ENCODE data around the gene ANXA5. TPM values are rescaled to one million over a fixed set of nuclear protein-coding genes. Genes with fewer than 3 reads are reported as not detected.

ANXA5 gene
- total RNA-seq, 2 donors from 2014 or later = 186 to 197 TPM

DNA sequence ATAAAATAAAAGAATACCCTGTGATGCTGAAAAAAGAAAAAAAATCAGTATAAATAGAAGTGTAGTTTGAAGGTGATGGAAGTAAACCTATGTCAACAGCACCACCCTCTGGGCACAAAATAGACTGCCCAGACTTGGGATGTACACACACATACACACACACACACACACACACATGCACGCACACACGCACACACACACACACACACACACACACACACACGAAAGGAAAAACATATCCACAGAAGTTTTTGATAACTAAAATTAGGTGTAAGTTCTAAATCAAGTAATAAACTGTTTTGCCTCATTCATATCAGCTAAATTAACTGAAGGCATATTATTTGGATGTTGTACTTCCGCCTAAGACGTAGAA, 40.5 kb downstream of the ANXA5 start:
- H3K4me1 ChIP-seq = peaks cover 0 to 8% of the 10 kb centered on the region in 2 donors
- no peak overlapping the region for H3K4me3 ChIP-seq
- no peak for DNase-seq (ENCODE audit: low spot score)
- H3K27me3 ChIP-seq = no peaks in the 10 kb centered on the region
- H3K27ac ChIP-seq = no peak overlapping the region
- H3K9me3 ChIP-seq = no peaks in the 10 kb centered on the region
- TF ChIP-seq, protein P1, sequence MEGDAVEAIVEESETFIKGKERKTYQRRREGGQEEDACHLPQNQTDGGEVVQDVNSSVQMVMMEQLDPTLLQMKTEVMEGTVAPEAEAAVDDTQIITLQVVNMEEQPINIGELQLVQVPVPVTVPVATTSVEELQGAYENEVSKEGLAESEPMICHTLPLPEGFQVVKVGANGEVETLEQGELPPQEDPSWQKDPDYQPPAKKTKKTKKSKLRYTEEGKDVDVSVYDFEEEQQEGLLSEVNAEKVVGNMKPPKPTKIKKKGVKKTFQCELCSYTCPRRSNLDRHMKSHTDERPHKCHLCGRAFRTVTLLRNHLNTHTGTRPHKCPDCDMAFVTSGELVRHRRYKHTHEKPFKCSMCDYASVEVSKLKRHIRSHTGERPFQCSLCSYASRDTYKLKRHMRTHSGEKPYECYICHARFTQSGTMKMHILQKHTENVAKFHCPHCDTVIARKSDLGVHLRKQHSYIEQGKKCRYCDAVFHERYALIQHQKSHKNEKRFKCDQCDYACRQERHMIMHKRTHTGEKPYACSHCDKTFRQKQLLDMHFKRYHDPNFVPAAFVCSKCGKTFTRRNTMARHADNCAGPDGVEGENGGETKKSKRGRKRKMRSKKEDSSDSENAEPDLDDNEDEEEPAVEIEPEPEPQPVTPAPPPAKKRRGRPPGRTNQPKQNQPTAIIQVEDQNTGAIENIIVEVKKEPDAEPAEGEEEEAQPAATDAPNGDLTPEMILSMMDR (IDR thresholded peaks at IDR 0.05) = peak in 1 of 2 donors; percentile 48
- H3K36me3 ChIP-seq = no peaks in the 10 kb centered on the region

DNA sequence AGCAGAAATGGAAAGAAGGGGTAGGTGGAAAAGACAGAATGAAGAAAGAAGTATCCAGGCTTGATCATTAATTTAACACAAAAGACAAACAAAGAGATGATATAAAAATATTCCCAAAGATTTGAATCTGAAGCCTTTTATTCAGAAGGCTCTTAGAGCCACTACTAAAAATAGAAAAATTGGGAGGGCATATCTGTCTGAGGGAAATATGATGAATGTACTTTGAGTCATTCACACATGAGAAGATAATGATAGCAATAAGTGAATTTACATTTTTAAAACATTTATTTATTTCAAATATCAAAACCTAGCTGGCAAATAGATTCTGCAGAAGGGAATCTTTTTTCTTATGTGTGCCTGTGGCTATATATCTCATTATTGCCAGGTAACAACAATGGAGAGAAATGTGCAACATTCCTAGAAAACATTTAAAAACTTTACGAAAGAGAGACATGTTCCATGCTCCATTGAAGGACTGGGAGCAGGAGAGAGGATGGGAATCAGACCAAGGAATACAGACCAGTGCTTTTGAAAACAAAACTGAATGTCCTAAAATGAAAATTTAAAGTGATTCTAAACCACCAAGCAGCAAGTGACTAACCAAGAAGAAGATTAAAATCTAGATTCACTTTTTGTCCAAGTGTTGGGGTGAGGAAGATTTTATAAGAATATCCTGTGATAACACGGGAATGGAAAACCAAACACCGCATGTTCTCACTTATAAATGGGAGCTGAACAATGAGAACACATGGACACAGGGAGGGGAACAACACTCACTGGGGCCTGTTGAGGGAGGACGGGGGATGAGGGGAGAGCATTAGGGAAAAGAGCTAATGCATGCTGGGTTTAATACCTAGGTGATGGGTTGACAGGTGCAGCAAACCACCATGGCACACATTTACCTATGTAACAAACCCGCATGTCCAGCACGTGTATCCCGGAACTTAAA, 41.2 kb downstream of the ANXA5 start:
- Histone ChIP-seq H3K4me3 (no peak overlapping the region), H3K27me3 (no peaks in the 10 kb centered on the region), H3K4me1 (peaks cover 0 to 8% of the 10 kb centered on the region in 2 donors), H3K36me3 (no peaks in the 10 kb centered on the region), H3K9me3 (no peaks in the 10 kb centered on the region), H3K27ac (no peak overlapping the region)
- DNase-seq (ENCODE audit: low spot score) = no peak
- TF ChIP-seq, protein P1 (IDR thresholded peaks at IDR 0.05) = no peak

DNA sequence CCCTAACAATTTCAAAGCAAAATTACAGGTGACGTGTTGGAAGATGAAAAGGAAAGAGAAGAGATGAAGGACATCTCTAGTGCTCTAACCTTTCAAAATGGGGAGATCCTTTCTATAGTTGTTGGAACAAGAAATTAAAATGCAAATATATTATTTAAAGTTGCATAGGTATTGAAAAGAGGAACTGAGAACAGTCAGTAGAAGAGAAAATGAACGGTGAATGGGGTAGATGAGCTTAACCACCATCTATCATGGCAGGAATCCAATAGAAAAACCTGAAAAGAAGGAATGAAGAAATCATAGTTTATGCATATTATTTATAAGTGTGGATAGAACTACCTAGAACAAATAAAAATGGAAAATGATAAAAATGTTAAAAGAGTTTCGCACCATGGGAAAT, 42.0 kb downstream of the ANXA5 start:
- Histone ChIP-seq H3K4me3 (no peak overlapping the region), H3K4me1 (peaks cover 0 to 8% of the 10 kb centered on the region in 2 donors), H3K27ac (no peak overlapping the region), H3K27me3 (no peaks in the 10 kb centered on the region), H3K36me3 (no peaks in the 10 kb centered on the region), H3K9me3 (no peaks in the 10 kb centered on the region)
- TF ChIP-seq, protein P1 (IDR thresholded peaks at IDR 0.05) = no peak
- no peak for DNase-seq (ENCODE audit: low spot score)

DNA sequence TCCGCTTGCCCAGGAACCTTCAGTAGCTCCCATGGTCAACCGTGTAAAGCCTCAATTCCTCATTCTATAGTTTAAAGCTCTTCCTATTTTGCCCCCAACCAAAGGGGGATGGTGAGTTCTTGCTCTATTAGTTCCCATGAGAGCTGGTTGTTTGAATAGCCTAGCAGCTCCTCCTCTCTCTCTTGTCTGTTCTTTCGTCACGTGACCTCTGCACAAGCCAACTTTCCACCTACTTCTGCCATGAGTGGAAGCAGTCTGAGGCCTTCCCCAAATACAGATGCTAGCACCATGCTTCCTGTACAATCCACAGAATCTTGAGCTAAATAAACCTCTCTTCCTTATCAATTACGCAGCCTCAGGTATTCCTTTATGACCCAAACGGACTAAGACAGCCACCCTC, 42.8 kb downstream of the ANXA5 start:
- H3K9me3 ChIP-seq = no peaks in the 10 kb centered on the region
- TF ChIP-seq, protein P1 (IDR thresholded peaks at IDR 0.05) = no peak
- H3K27ac ChIP-seq = no peak overlapping the region
- no peaks in the 10 kb centered on the region for H3K36me3 ChIP-seq
- H3K4me1 ChIP-seq = peaks cover 0 to 8% of the 10 kb centered on the region in 2 donors
- H3K4me3 ChIP-seq = no peak overlapping the region
- no peak for DNase-seq (ENCODE audit: low spot score)
- no peaks in the 10 kb centered on the region for H3K27me3 ChIP-seq

DNA sequence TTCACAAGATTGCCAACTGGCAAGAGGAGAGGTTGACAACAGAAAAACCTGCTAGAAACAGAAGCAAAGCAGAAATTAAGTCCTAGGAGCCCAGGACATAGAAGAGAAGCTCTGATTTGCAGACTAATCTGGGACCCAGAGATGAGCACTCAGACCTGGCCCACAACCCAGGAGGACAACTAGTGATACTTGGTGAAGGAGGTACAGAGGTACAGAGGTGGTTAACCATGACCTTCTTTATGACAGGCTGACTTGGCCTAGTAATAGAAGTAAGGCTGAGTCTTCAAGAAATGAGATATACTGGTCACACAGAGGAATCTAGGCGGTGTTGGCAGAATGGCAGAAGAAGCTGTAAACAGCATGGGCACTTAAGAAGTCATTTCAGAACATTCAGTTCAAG, 43.6 kb downstream of the ANXA5 start:
- peaks cover 0 to 8% of the 10 kb centered on the region in 2 donors for H3K4me1 ChIP-seq
- no peaks in the 10 kb centered on the region for H3K36me3 ChIP-seq
- DNase-seq (ENCODE audit: low spot score) = no peak
- no peak overlapping the region for H3K4me3 ChIP-seq
- H3K27me3 ChIP-seq = no peaks in the 10 kb centered on the region
- no peak overlapping the region for H3K27ac ChIP-seq
- TF ChIP-seq, protein P1 (IDR thresholded peaks at IDR 0.05) = no peak
- H3K9me3 ChIP-seq = no peaks in the 10 kb centered on the region
